ENCODE measurements around the gene MCFD2.

- TF ChIP-seq YY1 (IDR thresholded peaks at IDR 0.05; ENCODE audit: low read depth) = no peak
- TF ChIP-seq NRF1 (IDR thresholded peaks at IDR 0.05; ENCODE audit: low read depth, low read length) = no peak
Measured at GRCh38 chr2:46935071-46935470, 19.5 kb upstream of the MCFD2 start.

All from SK-N-SH (cell line).